Activated CD8-positive, alpha-beta memory T cell treated with anti-CD3 and anti-CD28 coated beads, Interleukin-2, amount 50 U/mL, for 24 hours (primary cell): ENCODE measurements around the gene ATOX1.
"Not testable (repeated sequence)": the region's sequence is repeated elsewhere in the genome, so short reads cannot be mapped to it uniquely, and the experiment has no call there.

Experiments used
- DNase-seq: peaks from one replicate; pipeline ENCODE4 v3.0.0-alpha.2; 2020; ENCODE audit errors: extremely low read depth

ATOX1 gene

DNA sequence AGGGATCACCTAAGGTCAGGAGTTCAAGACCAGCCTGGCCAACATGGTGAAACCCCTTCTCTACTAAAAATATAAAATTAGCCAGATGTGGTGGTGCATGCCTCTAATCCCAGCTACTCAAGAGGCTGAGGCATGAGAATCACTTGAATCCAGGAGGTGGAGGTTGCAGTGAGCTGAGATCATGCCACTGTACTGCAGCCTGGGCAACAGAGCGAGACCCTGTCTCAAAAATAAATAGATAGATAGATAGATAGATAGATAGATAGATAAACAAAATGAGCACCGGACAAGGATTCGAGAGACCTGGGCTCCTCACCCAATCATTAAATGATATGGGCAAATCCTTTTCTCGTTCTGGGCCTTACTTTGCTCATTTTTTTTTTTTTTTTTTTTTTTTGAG, 60.4 kb downstream of the ATOX1 start:
- DNase-seq, result not testable (repeated sequence)

DNA sequence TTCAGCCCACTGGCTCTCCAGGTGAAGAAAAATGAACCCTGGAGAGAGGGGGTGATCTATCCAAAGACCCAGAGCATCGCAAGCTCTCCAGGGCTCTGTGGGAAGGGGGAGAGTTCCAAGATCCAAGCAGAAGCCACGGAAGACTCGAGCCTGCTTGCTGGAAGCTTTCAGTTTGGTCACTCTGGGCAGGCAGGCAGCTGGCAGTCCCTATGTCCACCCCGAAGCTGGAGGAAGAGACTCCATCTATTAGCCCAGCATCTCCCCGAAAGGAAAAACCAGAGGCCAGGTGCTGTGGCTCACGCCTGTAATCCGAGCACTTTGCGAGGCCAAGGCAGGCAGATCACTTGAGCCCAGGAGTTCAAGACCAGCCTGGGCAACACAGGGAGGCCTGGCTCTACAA, 61.0 kb downstream of the ATOX1 start:
- DNase-seq, result no peak

DNA sequence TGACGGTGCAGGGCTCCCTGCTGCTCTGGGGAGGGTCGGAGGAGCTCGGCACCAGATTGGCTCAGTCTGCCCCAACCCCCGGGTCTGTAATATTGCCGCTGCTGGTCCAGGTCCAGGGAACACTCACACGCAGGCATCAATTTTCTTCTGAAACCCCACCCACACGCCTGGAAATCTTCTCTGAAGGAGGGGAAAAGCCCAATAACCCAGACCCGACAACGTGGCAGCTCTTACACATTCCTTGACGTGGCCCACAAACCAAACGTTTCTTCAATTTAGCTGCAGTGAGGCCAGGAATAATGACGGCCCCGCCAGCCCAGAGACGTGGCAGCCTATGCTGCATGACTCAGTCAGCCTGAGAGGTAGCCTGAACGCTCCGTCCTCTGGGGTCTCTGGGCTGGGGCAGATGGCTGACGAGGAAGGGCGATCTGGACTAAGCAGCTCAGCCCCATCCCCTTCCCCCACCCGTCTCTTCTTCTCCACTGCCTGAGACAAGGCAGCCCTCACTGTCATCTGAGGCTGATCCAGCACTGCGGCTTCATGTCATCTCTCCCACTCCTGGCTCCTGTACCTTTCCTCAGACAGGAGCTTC, 61.9 kb downstream of the ATOX1 start:
- no peak for DNase-seq

DNA sequence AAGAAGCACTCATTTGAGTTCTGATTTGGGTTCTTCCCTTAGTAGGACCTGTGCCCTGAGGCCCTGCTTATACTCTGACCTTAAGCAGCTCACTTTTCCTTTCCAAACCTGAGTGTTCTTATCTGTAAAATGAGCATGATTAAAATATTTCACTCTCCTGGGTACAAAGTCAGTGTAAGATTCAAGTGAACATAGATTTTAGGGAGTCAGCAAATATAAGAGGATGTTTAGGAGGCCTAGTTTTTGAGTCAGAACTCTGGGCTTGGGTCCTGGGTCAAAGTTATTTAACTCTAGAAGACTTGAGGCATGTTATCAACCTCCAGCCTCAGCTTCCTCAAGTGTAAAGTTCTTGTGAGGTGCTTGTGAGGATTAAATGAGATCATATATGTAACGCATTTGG, 63.0 kb downstream of the ATOX1 start:
- DNase-seq, result no peak

DNA sequence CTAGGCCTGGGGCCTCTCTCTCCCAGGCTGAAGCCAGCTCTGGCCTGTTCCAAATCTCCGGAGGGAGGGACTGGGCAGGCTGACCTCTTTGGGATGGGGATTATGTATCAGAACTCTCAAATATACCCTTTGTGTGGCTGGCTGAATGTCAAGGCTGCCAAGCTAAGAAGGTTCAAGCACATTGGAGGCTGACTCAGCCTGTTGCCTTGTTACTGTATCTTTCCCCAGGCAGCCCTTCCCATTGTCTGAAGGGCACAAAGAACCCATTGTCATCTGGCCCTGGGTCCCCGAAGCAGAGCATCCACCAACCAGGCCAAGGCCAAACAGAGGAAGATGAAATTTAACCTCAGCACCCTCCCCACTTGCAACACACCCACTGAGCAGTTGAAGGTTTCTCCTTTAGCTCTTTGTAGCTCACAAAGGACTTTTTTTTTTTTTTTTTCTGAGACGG, 64.4 kb downstream of the ATOX1 start:
- no peak for DNase-seq
